ENCODE measurements around the gene LEF1. TPM values are rescaled to one million over a fixed set of nuclear protein-coding genes. Genes with fewer than 3 reads are reported as not detected.

The LEF1 gene
- total RNA-seq, 1 donor from 2014 or later = 4.2 TPM

DNA sequence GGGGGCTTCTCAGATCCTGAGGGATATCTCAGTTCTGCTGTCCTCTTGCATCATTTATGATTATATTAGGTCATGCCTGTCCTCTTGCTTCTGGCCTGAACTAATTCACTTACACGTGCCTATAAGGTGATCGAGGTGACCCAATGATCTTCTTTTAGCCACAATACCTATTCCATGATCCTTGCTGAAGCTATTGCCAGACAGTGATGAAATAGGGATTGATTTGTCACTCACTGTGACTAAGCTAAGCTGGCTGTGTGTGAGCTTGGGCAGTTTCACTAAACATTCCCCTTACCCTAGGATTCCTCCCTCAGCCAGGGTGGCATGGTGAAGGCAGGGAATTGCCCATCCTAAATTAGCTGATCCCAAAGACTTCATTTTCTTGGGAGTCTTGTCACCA, 160.0 kb downstream of the LEF1 start:
- no peak for DNase-seq (ENCODE audit: low read depth)
- no peak for TF ChIP-seq CTCF (conservative IDR thresholded peaks at IDR 0.05; ENCODE audit: low read depth, low read length)
- no peak overlapping the region for H3K4me3 ChIP-seq (ENCODE audit: low read depth, low read length)

- no peak for DNase-seq (ENCODE audit: low read depth)
- no peak for TF ChIP-seq CTCF (conservative IDR thresholded peaks at IDR 0.05; ENCODE audit: low read depth, low read length)
- no peak overlapping the region for H3K4me3 ChIP-seq (ENCODE audit: low read depth, low read length)
Measured at GRCh38 chr4:108007984-108008383, 160.7 kb downstream of the LEF1 start.

GRCh38 chr4:108006361-108006760, 162.4 kb downstream of the LEF1 start:
- TF ChIP-seq CTCF (conservative IDR thresholded peaks at IDR 0.05; ENCODE audit: low read depth, low read length) = no peak
- H3K4me3 ChIP-seq (ENCODE audit: low read depth, low read length) = no peak overlapping the region
- no peak for DNase-seq (ENCODE audit: low read depth)

GRCh38 chr4:108005807-108006206, 162.9 kb downstream of the LEF1 start:
- H3K4me3 ChIP-seq (ENCODE audit: low read depth, low read length) = no peak overlapping the region
- TF ChIP-seq CTCF (conservative IDR thresholded peaks at IDR 0.05; ENCODE audit: low read depth, low read length) = no peak

GRCh38 chr4:108004646-108005045, 164.1 kb downstream of the LEF1 start:
- TF ChIP-seq CTCF (conservative IDR thresholded peaks at IDR 0.05; ENCODE audit: low read depth, low read length) = no peak
- no peak for DNase-seq (ENCODE audit: low read depth)
- H3K4me3 ChIP-seq (ENCODE audit: low read depth, low read length) = no peak overlapping the region

More at GRCh38 chr4:108005807-108006206, 162.9 kb downstream of the LEF1 start:
- no peak for DNase-seq (ENCODE audit: low read depth)

DNA sequence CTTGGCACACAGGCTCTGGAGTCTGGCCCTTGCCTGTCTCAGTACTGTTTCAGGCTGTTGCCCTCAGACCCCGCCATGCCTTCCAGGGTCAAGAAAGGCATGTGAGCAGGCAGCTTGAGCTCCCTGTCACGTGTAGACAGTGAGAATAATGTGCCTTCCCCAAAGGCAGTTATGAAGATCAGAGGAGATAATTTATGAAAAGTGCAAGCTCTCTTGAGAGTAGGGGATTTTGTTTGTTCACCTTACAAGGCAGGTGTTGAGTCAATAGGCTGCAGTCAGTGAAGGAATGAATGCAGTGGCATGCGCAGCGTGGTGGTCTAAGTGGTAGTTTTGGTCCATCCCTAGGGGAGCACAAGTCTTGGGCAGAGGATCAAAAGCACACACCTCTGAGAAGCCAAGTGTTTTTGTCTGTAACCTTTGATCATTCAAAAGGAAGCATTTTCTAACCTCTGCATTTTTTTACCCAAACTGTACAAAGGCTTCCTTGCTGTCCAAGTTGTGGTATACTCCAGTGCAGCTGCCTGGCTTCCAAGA, 164.7 kb downstream of the LEF1 start:
- DNase-seq (ENCODE audit: low read depth) = no peak
- TF ChIP-seq CTCF (conservative IDR thresholded peaks at IDR 0.05; ENCODE audit: low read depth, low read length) = no peak
- H3K4me3 ChIP-seq (ENCODE audit: low read depth, low read length) = no peak overlapping the region

- TF ChIP-seq CTCF (conservative IDR thresholded peaks at IDR 0.05; ENCODE audit: low read depth, low read length) = no peak
- no peak for DNase-seq (ENCODE audit: low read depth)
- H3K4me3 ChIP-seq (ENCODE audit: low read depth, low read length) = no peak overlapping the region
Measured at GRCh38 chr4:108001540-108002135, 167.1 kb downstream of the LEF1 start.
